B cell (primary cell): ENCODE data around the gene MYH14. TPM values are rescaled to one million over a fixed set of nuclear protein-coding genes. Genes with fewer than 3 reads are reported as not detected.

Experiments used
- ATAC-seq: fragments of 200-7000 bp; cut with Tn5 transposase; one replicate; pipeline ENCODE4 v1.10.0; 2021; ENCODE audit warnings: low read depth, mild to moderate bottlenecking, moderate number of reproducible peaks, moderate library complexity
- CTCF ChIA-PET: fragments of 350-600 bp; sonication (Branson Sonifier 250); formaldehyde crosslinking; loops from one replicate; lab custom pipeline; 2021; ENCODE audit warnings: antibody characterized with exemption, inconsistent platforms; lab: Charles Lee
- POLR2A ChIA-PET: fragments of 350-600 bp; sonication (Branson Sonifier 250); formaldehyde crosslinking; loops from one replicate; lab custom pipeline; 2021; ENCODE audit warnings: antibody characterized with exemption; lab: Charles Lee
- DNase-seq: peaks from one replicate; pipeline ENCODE4 v3.0.0; 2013
- H2AFZ ChIP-seq: 2 replicates; pipeline ENCODE4 v1.6.1; 2012; ENCODE audit warnings: mild to moderate bottlenecking, low read depth, low read length; ENCODE audit not compliant: insufficient read depth, poor library complexity, severe bottlenecking
- H3K27ac ChIP-seq, 2 donors: 1 replicate in 1 of 2; 2 replicates in 1 of 2; pipeline ENCODE4 v1.5.1; 2012 to 2013; ENCODE audit warnings: low read length in 2 of 2, mild to moderate bottlenecking in 2 of 2, moderate library complexity in 1 of 2
- H3K27me3 ChIP-seq, 4 experiments: fragments of 200-600 bp in 1 of 4; sonication (generic) in 1 of 4; replicated peaks in 1 of 4; 1 replicate in 2 of 4; 2 replicates in 2 of 4; pipeline versions ENCODE4 v1.6.1 to v1.7.0; 2013 to 2016; ENCODE audit warnings: low read length in 3 of 4, mild to moderate bottlenecking in 2 of 4, mixed read lengths in 1 of 4, moderate library complexity in 1 of 4; ENCODE audit not compliant: insufficient read depth in 4 of 4, control insufficient read depth in 3 of 4; ENCODE audit errors: control extremely low read depth in 1 of 4
- H3K36me3 ChIP-seq, 2 experiments: replicated peaks in 1 of 2; 1 replicate in 1 of 2; 2 replicates in 1 of 2; pipeline versions ENCODE4 v1.6.1 to v1.7.1; 2013; ENCODE audit warnings: low read length in 1 of 2; ENCODE audit not compliant: insufficient read depth in 2 of 2, control insufficient read depth in 1 of 2; ENCODE audit errors: control extremely low read depth in 1 of 2, extremely low read depth in 1 of 2
- H3K4me1 ChIP-seq, 2 donors: fragments of 200-600 bp in 1 of 2; sonication (generic) in 1 of 2; 1 replicate in 1 of 2; 2 replicates in 1 of 2; pipeline versions ENCODE4 v1.5.1 to v1.6.1; 2013 to 2017; ENCODE audit warnings: low read length in 2 of 2; ENCODE audit not compliant: control insufficient read depth in 2 of 2, insufficient read depth in 2 of 2
- H3K4me2 ChIP-seq: replicated peaks from 2 replicates; pipeline ENCODE3; 2012; ENCODE audit warnings: mild to moderate bottlenecking, low read depth, low read length; ENCODE audit not compliant: poor library complexity, severe bottlenecking
- H3K4me3 ChIP-seq, 5 experiments: fragments of 200-600 bp in 1 of 5; sonication (generic) in 1 of 5; 1 replicate in 3 of 5; 2 replicates in 2 of 5; pipeline versions ENCODE4 v1.5.1 to v1.7.0; 2011 to 2016; ENCODE audit warnings: low read length in 4 of 5, mild to moderate bottlenecking in 4 of 5, low read depth in 2 of 5, control low read depth in 1 of 5, moderate library complexity in 1 of 5; ENCODE audit not compliant: insufficient read depth in 1 of 5; ENCODE audit errors: control extremely low read depth in 1 of 5, extremely low read depth in 1 of 5
- H3K79me2 ChIP-seq: fragments of 200-600 bp; sonication (generic); one replicate; pipeline ENCODE4 v1.6.0; 2016; ENCODE audit warnings: low read length; ENCODE audit not compliant: control insufficient read depth, insufficient read depth
- H3K9ac ChIP-seq: fragments of 200-600 bp; sonication (generic); 2 replicates; pipeline ENCODE4 v1.6.1; 2017; ENCODE audit warnings: mild to moderate bottlenecking, low read length, moderate library complexity
- H3K9me3 ChIP-seq, 3 donors: one replicate each; pipeline versions ENCODE4 v1.6.1 to v1.7.1; 2013; ENCODE audit warnings: low read length in 2 of 3; ENCODE audit not compliant: control insufficient read depth in 2 of 3, insufficient read depth in 1 of 3; ENCODE audit errors: control extremely low read depth in 1 of 3
- H4K20me1 ChIP-seq: 2 replicates; pipeline ENCODE4 v1.6.0; 2012; ENCODE audit warnings: mild to moderate bottlenecking, low read length; ENCODE audit not compliant: insufficient read depth, control insufficient read depth, poor library complexity, severe bottlenecking
- H3K27ac Mint-ChIP-seq: one replicate; pipeline ENCODE4 v1.8.0; 2021; ENCODE audit warnings: mixed read lengths
- H3K27me3 Mint-ChIP-seq: one replicate; pipeline ENCODE4 v1.8.0; 2021; ENCODE audit warnings: mixed read lengths
- H3K4me1 Mint-ChIP-seq: one replicate; pipeline ENCODE4 v1.8.0; 2021; ENCODE audit warnings: mixed read lengths
- H3K4me3 Mint-ChIP-seq: one replicate; pipeline ENCODE4 v1.8.0; 2021; ENCODE audit warnings: mixed read lengths
- H3K9me3 Mint-ChIP-seq: one replicate; pipeline ENCODE4 v1.8.0; 2022; ENCODE audit warnings: mixed read lengths; ENCODE audit not compliant: insufficient read depth
- CTCF ChIP-seq: fragments of 200-600 bp; IDR thresholded peaks from one replicate; pipeline ENCODE4 v1.8.0; 2022; ENCODE audit warnings: antibody characterized with exemption, mild to moderate bottlenecking
- EZH2 ChIP-seq: IDR thresholded peaks from 2 replicates; pipeline ENCODE4 v1.6.1; 2012; ENCODE audit warnings: borderline replicate concordance, low read depth, mild to moderate bottlenecking, moderate library complexity, low read length; ENCODE audit not compliant: insufficient read depth, poor library complexity, severe bottlenecking
- WGBS: methylation state at CpG from one replicate; pipeline ENCODE4 v1.1.5; 2013; ENCODE audit warnings: missing lambda C conversion rate; ENCODE audit not compliant: insufficient coverage; 5-methylcytosine and 5-hydroxymethylcytosine counted together
- intact Hi-C: fragments of 100-400 bp; cut with micrococcal nuclease; formaldehyde crosslinking; loops from one replicate; pipeline ENCODE4 v1.10.0; 2022
- polyA plus RNA-seq: library from polyadenylated mRNA; depleted of rRNA; stranded (reverse); fragments of >200 nt; gene quantifications from 2 replicates; pipeline ENCODE4 v1.2.3, GENCODE V29; 2012
- total RNA-seq, 2 donors: library from RNA; stranded (reverse); fragments of 120-200 nt in 1 of 2; gene quantifications; 1 replicate in 1 of 2; 2 replicates in 1 of 2; pipeline versions ENCODE4 v1.2.3 to v1.2.4, GENCODE V29; 2013 to 2022

MYH14 gene
- total and polyA plus RNA-seq, 2 donors (not counting 1 experiment from before 2014, with no cell fraction given) = not detected

GRCh38 chr19:50258918-50259372 lies 55.5 kb downstream of the MYH14 start:
- Histone ChIP-seq H3K4me2 (no peak overlapping the region), H3K27me3 (peaks cover 0 to 17% (median 0%) of the 10 kb centered on the region in 4 experiments), H3K4me1 (no peaks in the 10 kb centered on the region), H2AFZ (no peak overlapping the region), H3K79me2 (no peaks in the 10 kb centered on the region), H3K4me3 (no peak overlapping the region), H3K9me3 (peaks cover 1 to 27% (median 4%) of the 10 kb centered on the region in 3 donors), H3K9ac (no peak overlapping the region), H3K27ac (no peak overlapping the region), H4K20me1 (no peaks in the 10 kb centered on the region), H3K36me3 (no peaks in the 10 kb centered on the region)
- Mint-ChIP-seq H3K4me3 (no peak overlapping the region), H3K4me1 (no peaks in the 10 kb centered on the region), H3K9me3 (no peaks in the 10 kb centered on the region), H3K27me3 (peaks cover 18% of the 10 kb centered on the region), H3K27ac (no peak overlapping the region)
- DNase-seq = no peak
- 50% methylated on average over 24 of the region's 25 CpGs for WGBS
- ChIA-PET POLR2A (no interaction called here), CTCF (interaction anchor here (1.1 to 1.3 kb wide), 2 partner anchors 69 to 93 kb away, joined by 3 read pairs; no protein-coding TSS in a partner anchor)
- TF ChIP-seq EZH2 (no peak), CTCF (peak; percentile 24)
- ATAC-seq = no peak
- intact Hi-C loops = no loop called here

- no peak overlapping the region for H2AFZ ChIP-seq
- intact Hi-C loops = no loop called here
- H3K4me1 Mint-ChIP-seq = no peaks in the 10 kb centered on the region
- TF ChIP-seq EZH2 = no peak
- TF ChIP-seq CTCF = no peak
- no peak for DNase-seq
- no peak overlapping the region for H3K4me3 ChIP-seq
- no peak overlapping the region for H3K27ac Mint-ChIP-seq
- H3K27ac ChIP-seq = no peak overlapping the region
- H3K4me3 Mint-ChIP-seq = no peak overlapping the region
- peaks cover 0 to 13% (median 0%) of the 10 kb centered on the region in 4 experiments for H3K27me3 ChIP-seq
- ChIA-PET POLR2A (no interaction called here), CTCF (no interaction called here)
- H3K27me3 Mint-ChIP-seq = peaks cover 12% of the 10 kb centered on the region
- no peak overlapping the region for H3K4me2 ChIP-seq
- H4K20me1 ChIP-seq = no peaks in the 10 kb centered on the region
- H3K9me3 Mint-ChIP-seq = no peaks in the 10 kb centered on the region
- 91% methylated on average over 15 of the region's 16 CpGs for WGBS
- no peak overlapping the region for H3K9ac ChIP-seq
- no peaks in the 10 kb centered on the region for H3K4me1 ChIP-seq
- peaks cover 1 to 18% (median 4%) of the 10 kb centered on the region in 3 donors for H3K9me3 ChIP-seq
- H3K36me3 ChIP-seq = no peaks in the 10 kb centered on the region
- H3K79me2 ChIP-seq = no peaks in the 10 kb centered on the region
- no peak for ATAC-seq
Measured at GRCh38 chr19:50261446-50261970, 58.1 kb downstream of the MYH14 start.
